Measurements from ENCODE around the gene PPP1R15A.

DNA sequence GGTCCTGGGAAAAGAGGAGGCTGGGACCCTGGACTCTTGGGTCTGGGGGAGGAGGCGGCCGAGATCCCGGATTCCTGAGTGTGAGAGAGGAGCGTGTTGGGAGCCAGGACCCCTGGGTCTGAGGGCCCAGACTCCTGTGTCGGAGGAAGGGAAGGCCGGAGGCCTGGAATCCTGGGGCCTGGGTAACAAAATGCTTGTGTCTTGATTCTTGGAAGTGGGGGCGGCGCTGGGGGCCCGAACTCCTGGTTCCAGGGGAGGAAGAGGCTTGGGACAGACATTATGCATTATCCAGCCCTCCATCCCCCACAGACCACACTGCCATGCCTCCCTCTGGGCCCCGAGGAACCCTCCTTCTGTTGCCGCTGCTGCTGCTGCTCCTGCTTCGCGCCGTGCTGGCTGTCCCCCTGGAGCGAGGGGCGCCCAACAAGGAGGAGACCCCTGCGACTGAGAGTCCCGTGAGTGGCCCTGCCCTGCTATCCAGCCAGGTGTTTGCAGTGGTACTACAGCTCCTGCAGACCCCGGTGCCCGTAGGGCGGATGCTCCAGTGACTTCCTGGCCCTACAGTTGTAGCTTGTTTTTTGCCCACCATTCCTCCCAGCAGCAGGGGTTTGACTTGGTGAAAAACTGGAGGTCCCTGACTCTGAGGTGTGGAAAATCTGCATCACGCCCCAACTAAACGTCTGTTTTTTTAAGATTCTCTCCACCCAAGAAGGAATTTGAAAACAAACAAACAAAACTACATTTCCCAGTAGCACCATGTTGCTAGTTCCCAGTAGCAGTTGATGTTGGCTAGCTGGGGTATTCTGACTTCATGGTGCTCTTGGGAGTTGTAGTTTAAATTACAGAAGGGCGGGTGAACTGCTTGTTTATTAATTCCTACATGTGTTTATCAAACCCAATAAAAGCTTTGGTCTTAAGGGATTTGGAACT, 28.5 kb downstream of the PPP1R15A start:
- TF ChIP-seq EZH2phosphoT487 (IDR thresholded peaks at IDR 0.05; ENCODE audit: insufficient read depth, low read depth) = no peak
- TF ChIP-seq EZH2 (IDR thresholded peaks at IDR 0.05; ENCODE audit: insufficient read depth, poor library complexity, severe bottlenecking) = no peak

Measured in GM23248 (cell line).